ENCODE measurements around the gene HES3.

DNA sequence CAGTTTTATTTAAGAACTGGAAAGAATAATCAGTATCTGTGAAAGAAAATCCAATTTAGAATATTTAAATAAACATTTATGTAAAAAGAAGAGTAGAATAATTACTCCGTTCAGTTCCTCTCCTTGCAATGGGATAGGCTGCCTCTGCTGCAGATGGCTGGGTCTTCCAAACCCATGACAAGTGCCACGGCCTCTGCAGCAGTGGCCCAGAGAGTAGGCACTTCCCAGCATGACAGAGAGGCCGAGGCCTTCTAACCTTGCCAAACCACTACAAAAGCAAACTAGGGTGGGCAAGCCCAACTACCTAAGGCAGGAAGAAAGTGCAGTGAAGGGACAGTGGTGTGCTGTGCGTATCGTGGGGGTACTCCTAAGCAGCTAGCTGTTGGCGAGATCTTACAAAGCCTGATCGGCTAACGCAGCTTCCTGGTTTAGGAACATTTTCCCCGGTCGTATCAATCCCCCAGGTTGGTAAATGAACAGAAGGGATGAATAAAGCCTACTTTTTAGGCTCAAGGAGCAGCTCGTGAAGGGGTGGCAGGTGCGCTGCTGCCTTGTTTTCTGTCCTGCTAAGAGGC, 22.7 kb upstream of the HES3 start:
- TF ChIP-seq POLR2A (IDR thresholded peaks at IDR 0.05): no peak
- TF ChIP-seq, protein P1, sequence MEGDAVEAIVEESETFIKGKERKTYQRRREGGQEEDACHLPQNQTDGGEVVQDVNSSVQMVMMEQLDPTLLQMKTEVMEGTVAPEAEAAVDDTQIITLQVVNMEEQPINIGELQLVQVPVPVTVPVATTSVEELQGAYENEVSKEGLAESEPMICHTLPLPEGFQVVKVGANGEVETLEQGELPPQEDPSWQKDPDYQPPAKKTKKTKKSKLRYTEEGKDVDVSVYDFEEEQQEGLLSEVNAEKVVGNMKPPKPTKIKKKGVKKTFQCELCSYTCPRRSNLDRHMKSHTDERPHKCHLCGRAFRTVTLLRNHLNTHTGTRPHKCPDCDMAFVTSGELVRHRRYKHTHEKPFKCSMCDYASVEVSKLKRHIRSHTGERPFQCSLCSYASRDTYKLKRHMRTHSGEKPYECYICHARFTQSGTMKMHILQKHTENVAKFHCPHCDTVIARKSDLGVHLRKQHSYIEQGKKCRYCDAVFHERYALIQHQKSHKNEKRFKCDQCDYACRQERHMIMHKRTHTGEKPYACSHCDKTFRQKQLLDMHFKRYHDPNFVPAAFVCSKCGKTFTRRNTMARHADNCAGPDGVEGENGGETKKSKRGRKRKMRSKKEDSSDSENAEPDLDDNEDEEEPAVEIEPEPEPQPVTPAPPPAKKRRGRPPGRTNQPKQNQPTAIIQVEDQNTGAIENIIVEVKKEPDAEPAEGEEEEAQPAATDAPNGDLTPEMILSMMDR (IDR thresholded peaks at IDR 0.05): no peak

All from esophagus squamous epithelium (tissue), 4 donors.